Measurements from ENCODE around the gene MPP1. TPM values are rescaled to one million over a fixed set of nuclear protein-coding genes. Genes with fewer than 3 reads are reported as not detected.

MPP1 gene
- polyA plus RNA-seq, 1 of the 3 experiments (the other 2 are of a cell fraction) = 13.3 TPM

DNA sequence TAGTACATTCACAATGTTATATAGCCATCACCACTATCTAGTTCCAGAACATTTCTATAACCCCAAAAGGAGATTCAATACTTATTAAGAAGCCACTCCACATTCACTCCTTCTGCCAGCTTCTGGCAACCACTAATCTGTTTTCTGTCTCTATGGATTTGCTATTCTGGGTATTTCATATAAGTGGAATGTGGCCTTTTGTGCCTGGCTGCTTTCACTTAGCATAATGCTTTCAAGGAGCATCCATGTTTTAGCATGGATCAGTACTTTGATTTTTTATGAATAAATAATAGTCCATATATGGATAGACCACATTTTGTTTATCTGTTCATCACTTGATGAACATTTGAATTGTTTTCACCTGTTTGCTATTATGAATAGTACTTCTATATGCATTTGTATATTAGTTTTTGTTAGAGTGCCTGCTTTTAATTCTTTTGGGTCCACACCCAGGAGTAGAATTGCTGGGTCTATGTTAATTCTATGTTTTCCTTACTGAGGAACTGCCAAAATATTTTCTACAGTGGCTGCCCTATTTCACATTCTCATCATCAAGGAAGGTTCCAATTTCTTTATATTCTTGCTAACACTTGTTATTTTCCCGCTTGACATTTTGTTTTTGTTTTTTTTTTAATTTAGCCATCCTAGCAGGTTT is 45.8 kb upstream of the MPP1 start:
- ChIA-PET CTCF (no interaction called here), POLR2A (no interaction called here)
- Histone ChIP-seq H3K9me2 (no peaks in the 10 kb centered on the region), H4K20me1 (ENCODE audit: insufficient read depth) (no peaks in the 10 kb centered on the region), H3K36me3 (replicated peaks in 1 of 2; ENCODE audit: control insufficient read depth in 1 of 2, insufficient read depth in 2 of 2, low read length in 1 of 2) (no peaks in the 10 kb centered on the region), H3K27me3 (ENCODE audit: insufficient read depth) (no peaks in the 10 kb centered on the region), H2AFZ (ENCODE audit: low read depth) (no peak overlapping the region), H3F3A (replicated peaks; ENCODE audit: insufficient read depth) (no peaks in the 10 kb centered on the region), H3K4me2 (no peak overlapping the region), H3K9me3 (no peaks in the 10 kb centered on the region), H3K4me3 (ENCODE audit: low read depth in 2 of 2, low read length in 1 of 2) (no peak overlapping the region), H3K9ac (no peak overlapping the region), H3K79me2 (ENCODE audit: insufficient read depth) (no peaks in the 10 kb centered on the region), H3K4me1 (ENCODE audit: control insufficient read depth in 1 of 2, insufficient read depth in 2 of 2, low read depth in 1 of 2, low read length in 1 of 2) (no peaks in the 10 kb centered on the region), H3K27ac (ENCODE audit: low read depth in 2 of 2, low read length in 1 of 2) (no peak overlapping the region)
- TF ChIP-seq, protein P1, sequence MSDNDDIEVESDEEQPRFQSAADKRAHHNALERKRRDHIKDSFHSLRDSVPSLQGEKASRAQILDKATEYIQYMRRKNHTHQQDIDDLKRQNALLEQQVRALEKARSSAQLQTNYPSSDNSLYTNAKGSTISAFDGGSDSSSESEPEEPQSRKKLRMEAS (IDR thresholded peaks at IDR 0.05; ENCODE audit: low read depth) = no peak
- TF ChIP-seq TEAD4 (IDR thresholded peaks at IDR 0.05; ENCODE audit: borderline replicate concordance, insufficient read depth) = no peak
- TF ChIP-seq GABPA (IDR thresholded peaks at IDR 0.05; ENCODE audit: low read depth) = no peak
- TF ChIP-seq, protein P2, sequence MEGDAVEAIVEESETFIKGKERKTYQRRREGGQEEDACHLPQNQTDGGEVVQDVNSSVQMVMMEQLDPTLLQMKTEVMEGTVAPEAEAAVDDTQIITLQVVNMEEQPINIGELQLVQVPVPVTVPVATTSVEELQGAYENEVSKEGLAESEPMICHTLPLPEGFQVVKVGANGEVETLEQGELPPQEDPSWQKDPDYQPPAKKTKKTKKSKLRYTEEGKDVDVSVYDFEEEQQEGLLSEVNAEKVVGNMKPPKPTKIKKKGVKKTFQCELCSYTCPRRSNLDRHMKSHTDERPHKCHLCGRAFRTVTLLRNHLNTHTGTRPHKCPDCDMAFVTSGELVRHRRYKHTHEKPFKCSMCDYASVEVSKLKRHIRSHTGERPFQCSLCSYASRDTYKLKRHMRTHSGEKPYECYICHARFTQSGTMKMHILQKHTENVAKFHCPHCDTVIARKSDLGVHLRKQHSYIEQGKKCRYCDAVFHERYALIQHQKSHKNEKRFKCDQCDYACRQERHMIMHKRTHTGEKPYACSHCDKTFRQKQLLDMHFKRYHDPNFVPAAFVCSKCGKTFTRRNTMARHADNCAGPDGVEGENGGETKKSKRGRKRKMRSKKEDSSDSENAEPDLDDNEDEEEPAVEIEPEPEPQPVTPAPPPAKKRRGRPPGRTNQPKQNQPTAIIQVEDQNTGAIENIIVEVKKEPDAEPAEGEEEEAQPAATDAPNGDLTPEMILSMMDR (IDR thresholded peaks at IDR 0.05) = no peak
- no peak for TF ChIP-seq POLR2AphosphoS5 (IDR thresholded peaks at IDR 0.05; ENCODE audit: low read depth, low read length)
- TF ChIP-seq CHD2 (IDR thresholded peaks at IDR 0.05; ENCODE audit: low read length, partially characterized antibody) = no peak
- no peak for TF ChIP-seq EZH2phosphoT487 (IDR thresholded peaks at IDR 0.05; ENCODE audit: borderline replicate concordance, low read depth)
- TF ChIP-seq, protein P3, sequence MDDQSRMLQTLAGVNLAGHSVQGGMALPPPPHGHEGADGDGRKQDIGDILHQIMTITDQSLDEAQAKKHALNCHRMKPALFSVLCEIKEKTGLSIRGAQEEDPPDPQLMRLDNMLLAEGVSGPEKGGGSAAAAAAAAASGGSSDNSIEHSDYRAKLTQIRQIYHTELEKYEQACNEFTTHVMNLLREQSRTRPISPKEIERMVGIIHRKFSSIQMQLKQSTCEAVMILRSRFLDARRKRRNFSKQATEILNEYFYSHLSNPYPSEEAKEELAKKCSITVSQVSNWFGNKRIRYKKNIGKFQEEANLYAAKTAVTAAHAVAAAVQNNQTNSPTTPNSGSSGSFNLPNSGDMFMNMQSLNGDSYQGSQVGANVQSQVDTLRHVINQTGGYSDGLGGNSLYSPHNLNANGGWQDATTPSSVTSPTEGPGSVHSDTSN (IDR thresholded peaks at IDR 0.05) = no peak
- TF ChIP-seq RXRA (IDR thresholded peaks at IDR 0.05; ENCODE audit: borderline replicate concordance, low read depth) = no peak
- TF ChIP-seq FOSL2 (IDR thresholded peaks at IDR 0.05; ENCODE audit: borderline replicate concordance, low read depth) = no peak
- TF ChIP-seq JUND (IDR thresholded peaks at IDR 0.05) = no peak
- TF ChIP-seq GATA2 (CRISPR knock-in tag; IDR thresholded peaks at IDR 0.05) = no peak
- no peak for TF ChIP-seq FOXM1 (IDR thresholded peaks at IDR 0.05; ENCODE audit: low read depth)
- TF ChIP-seq, protein P4, sequence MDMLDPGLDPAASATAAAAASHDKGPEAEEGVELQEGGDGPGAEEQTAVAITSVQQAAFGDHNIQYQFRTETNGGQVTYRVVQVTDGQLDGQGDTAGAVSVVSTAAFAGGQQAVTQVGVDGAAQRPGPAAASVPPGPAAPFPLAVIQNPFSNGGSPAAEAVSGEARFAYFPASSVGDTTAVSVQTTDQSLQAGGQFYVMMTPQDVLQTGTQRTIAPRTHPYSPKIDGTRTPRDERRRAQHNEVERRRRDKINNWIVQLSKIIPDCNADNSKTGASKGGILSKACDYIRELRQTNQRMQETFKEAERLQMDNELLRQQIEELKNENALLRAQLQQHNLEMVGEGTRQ (IDR thresholded peaks at IDR 0.05; ENCODE audit: borderline replicate concordance, low read depth, low read length) = no peak
- no peak for TF ChIP-seq MXI1 (IDR thresholded peaks at IDR 0.05; ENCODE audit: low read depth, low read length)
- TF ChIP-seq ELF1 (IDR thresholded peaks at IDR 0.05) = no peak
- TF ChIP-seq, protein P5, sequence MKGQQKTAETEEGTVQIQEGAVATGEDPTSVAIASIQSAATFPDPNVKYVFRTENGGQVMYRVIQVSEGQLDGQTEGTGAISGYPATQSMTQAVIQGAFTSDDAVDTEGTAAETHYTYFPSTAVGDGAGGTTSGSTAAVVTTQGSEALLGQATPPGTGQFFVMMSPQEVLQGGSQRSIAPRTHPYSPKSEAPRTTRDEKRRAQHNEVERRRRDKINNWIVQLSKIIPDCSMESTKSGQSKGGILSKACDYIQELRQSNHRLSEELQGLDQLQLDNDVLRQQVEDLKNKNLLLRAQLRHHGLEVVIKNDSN (IDR thresholded peaks at IDR 0.05; ENCODE audit: borderline replicate concordance, low read depth) = no peak
- no peak for TF ChIP-seq RCOR1 (IDR thresholded peaks at IDR 0.05; ENCODE audit: low read length)
- WGBS (ENCODE audit: low lambda C conversion rate) = 51% methylated on average over 1 of the region's 1 CpG
- DNase-seq = no peak

Measured in SK-N-SH (cell line).